Measurements from ENCODE around the gene TRMT5. TPM values are rescaled to one million over a fixed set of nuclear protein-coding genes. Genes with fewer than 3 reads are reported as not detected.

The TRMT5 gene, protein sequence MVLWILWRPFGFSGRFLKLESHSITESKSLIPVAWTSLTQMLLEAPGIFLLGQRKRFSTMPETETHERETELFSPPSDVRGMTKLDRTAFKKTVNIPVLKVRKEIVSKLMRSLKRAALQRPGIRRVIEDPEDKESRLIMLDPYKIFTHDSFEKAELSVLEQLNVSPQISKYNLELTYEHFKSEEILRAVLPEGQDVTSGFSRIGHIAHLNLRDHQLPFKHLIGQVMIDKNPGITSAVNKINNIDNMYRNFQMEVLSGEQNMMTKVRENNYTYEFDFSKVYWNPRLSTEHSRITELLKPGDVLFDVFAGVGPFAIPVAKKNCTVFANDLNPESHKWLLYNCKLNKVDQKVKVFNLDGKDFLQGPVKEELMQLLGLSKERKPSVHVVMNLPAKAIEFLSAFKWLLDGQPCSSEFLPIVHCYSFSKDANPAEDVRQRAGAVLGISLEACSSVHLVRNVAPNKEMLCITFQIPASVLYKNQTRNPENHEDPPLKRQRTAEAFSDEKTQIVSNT
- 16.0 TPM for polyA plus RNA-seq (ENCODE audit: insufficient read length)

DNA sequence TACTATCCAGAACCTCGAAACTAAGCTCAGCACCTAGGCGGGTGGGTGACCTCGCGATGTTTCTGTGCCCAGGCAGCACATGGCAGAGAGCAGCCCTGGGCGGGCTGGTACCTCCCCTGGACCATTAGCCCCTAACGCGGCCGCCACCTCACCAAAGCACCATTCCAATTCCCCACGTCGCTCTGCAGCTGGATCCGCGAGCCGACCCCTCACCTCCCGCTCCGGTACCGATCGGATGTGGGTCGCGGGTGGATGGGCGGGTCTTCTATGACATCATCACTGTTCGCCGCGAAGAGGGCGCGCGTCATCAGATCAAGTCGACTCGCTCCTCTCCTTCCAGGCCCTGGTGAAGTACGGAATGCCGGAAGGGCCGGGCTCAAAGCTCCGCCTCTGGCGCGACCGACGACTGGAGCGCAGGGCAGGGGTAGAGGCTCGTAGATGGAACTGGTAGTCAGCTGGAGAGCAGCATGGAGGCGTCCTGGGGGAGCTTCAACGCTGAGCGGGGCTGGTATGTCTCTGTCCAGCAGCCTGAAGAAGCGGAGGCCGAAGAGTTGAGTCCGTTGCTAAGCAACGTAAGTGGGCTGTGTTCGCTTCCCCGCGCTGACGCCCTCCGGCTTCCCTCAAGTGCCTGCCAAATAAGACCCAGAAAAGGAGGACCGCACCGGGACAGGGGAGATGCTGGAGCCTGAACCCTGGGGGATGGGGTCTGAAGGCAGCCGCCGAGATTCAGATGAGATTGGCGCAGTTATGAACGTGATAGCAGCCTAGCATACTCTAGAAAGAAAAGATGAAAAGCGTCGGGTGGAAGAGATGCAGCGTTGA, at the start of gene TRMT5, which contains the start of gene SLC38A6:
Gene TRMT5 (minus strand): TSS at position 269 of the 822 bp plus-strand sequence. CDS start 106 bp downstream, at position 163.
Gene SLC38A6 (plus strand): TSS at position 435 of the 822 bp plus-strand sequence. CDS start 33 bp downstream, at position 468.
- peak; percentile 79 for DNase-seq (ENCODE audit: low read depth)

DNA sequence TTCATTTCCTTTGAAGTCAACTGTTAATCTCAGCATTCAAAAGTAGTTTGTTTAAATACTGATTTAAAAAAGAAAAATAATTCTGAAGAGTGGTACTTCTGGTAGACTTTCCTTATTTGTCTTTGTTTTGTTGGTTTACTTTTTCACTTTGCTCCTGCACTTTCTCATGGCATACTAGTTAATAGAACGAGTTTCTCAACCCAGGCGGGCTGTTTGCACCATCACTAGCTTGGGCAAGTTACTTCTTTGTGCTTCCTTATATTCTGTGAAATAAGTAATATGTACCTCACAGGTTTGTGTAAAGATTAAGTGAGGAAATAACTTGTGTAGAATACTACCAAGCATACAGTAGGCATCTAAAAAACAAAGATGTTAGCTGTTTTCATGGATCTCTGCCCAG, 45.6 kb upstream of the TRMT5 start:
- DNase-seq (ENCODE audit: low read depth) = no peak

DNA sequence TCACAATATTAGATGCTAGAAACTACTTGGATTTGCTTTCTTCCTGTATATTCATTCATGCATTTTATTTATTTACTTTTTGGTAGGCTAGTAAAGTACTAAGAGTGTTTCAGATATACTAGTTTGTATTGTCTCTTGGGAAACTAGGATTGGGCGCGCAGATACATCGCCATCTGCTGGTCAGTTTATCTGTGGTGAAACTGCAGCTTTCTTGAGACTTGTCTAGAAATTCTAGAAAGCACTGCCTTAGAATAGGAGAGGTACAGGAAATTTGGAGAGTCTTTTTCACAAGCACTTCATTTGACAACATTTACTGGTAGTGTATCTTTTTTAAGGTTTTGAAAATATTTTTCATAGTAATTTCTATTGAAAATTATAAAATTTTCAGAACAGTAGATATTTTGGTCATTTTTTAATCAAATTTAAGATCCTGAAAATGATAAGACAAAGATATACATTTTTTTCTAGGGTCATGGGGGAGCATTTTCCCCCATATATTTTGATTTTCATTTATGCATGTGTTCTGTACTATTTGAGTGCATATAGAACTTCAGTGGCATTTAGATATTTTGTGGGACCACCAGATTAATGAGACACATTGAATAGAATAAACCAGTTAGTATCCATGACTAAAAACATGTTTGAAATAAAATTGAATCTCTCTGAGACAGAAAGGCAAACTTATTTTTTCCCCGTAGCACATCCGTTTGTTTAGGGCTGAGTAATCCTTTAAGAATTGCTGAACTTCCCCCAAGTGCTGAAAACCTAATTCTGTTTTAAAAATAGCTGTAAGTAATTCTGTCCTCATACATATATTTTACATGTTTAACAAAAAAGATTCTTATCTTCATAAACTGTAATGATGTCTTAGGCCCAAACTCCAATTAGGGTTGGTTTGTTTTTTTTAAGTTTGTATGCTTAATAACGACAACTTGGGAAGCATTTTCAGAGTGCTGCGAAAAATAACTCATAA, 44.7 kb upstream of the TRMT5 start:
- peak; percentile 48 for DNase-seq (ENCODE audit: low read depth)

DNA sequence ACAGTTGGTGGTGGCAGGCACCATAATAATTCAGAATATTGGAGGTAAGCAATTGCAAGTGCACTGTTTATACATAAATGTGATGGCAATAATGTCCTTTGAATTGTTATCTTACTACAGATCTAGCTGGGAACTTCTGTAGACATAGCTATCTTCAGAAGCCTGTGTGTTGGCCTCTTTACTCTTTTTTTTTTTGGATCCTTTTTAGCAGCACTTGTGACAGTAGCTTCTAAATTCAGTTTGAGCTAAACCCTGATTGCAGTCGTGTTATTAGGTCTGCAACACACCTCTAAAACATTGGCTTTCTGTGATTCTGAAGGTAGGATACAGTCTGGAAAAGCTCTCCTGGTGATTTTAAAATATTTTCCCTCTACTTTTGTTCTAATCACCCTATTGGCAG, 38.7 kb upstream of the TRMT5 start:
- no peak for DNase-seq (ENCODE audit: low read depth)

DNA sequence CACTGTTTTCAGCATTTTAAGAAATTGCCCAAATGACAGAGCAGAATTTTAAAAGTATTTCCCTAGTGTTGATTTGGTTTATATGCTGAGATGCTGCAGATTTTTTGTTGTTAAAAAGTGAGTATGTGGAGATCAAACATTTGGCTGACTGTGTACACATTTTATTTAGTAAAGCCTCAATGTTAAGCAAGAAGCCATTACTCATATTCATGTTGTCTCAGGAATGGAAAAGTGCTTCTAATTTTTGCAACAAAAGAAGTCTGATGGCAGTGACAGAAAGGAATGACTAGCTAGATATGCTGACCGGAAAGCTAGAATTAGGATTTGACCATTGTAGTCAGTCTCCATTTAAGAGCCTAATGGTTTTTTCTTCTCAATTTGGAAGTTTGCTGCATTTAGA, 22.7 kb upstream of the TRMT5 start:
- DNase-seq (ENCODE audit: low read depth) = no peak

DNA sequence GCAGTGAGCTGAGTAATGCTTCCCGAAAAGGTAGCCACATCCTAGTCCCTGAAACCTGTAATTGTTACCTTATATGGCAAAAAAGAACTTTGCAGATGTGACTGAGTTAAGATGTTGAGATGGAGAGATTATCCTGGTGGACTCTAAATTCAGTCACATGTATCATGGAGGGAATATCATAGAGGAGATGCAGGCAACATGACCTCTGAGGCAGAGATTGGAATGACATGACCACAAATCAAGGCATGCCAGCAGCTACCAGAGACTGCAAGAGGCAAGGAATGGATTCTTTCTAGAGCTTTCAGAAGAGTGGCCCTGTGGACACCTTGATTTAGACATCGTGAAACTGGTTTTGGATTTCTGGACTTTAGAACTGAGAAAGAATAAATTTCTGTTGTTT, 18.7 kb upstream of the TRMT5 start:
- DNase-seq (ENCODE audit: low read depth) = no peak

DNA sequence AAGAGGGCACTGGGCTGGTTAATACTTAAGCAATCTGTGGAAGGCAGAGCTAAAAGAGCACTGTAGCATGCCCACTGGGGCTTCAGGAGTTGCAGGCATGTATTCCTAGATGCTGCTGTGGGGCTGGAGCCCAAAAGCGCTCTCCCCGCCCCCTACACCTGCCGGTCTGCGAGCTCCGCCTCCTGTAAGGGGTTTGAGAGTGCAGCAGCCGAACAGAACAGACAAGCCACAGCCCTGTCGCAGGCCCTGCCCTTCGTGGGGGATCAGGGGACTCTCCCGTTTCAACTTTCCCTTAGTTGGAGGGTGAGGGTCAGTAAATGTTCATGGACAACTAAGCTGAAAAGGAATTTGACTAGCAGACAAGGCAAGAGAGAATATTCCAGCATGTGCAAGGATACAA, 17.7 kb upstream of the TRMT5 start:
- no peak for DNase-seq (ENCODE audit: low read depth)

DNA sequence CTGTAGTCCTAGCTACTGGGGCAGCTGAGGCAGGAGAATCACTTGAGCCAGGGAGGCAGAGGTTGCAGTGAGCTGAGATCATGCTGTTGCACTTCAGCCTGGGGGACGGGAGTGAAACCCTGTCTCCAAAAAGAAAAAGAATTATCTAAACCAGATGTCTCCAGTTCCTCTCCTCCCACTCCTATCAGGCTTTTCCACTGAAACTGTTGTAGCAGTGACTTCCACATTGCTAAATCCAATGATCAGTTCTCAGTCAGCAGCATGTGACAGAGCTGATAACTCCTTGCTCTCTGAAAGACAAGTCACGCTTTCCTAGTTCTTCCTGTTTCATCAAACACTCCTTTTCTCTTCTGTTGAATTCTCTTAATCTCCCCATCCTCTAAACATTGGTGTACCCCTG, 8.7 kb upstream of the TRMT5 start:
- peak; percentile 38 for DNase-seq (ENCODE audit: low read depth)

DNA sequence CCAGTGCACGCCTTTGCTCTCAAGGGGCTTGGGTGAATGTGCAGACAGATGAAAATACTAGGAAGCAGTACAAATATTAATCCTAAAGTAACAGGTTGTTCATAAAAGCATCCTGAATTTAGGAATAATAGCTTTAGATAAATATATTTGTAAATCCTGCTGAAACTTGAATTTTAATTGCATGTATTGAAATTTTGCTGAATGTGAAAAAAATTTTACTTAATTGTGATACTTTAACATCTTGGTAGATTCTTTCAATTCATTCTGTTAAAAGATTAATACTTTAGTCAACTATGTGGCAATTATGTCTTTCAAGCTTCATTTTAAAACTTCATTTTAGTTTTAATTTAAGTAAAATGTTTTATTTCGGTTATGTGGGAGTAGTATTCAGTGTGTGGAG, 5.6 kb upstream of the TRMT5 start:
- DNase-seq (ENCODE audit: low read depth) = no peak

DNA sequence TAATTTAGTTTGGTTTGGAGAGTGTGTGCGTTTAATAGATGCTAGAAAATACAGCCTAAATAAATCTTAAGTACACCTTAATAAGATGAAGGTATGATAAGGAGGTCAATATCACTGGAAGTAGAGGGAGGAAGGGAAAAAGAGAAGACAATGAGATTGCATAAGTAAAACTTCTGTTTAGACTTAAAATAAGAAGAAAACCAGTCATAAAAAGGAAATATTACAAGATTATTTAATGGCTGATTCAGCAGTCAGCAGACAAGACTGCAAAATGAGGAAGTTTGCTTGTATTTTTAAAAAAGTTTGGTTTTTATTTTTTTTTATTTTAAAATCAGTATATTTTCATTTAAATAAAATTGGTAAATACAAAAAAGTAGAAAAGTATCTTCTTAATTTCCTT, 3.3 kb upstream of the TRMT5 start:
- no peak for DNase-seq (ENCODE audit: low read depth)

DNA sequence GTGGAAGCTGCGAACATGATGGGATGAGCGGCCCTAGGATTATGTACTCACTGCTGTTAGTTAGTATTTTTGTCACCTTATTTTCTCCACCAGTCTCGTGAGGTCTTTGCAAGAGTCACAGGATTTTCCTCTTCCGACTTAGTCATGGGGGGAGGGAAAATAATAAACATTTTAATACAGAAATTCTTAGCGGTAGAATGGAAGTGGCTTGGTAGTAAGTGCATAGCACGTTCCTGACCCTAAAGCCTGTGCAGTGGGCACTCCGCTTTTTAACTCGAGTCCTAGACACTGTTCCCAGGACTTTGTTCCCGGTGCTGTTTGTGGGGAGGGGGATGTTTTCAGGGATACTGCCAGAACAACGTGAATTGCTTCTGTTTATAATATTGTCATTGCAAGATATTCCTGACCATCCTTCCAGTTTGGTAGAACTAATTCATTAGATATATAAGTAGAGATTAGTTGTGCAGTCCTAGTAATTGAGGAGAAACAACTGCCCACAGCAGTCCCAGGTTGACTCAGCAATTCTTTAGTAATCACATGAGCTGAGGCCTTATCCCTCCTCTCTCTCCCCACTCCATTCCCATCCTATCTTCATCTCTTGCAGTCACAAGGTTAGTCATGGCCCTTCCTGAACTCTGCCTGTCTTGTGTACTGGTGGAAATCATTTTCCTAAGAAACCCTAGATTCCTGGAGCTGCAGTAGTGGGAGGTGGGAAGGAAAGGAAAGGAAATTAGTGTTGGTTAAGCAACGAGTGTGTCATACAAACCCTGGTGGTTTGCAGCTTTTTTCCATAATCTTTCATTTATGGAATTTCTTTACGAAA, 965 bp upstream of the TRMT5 start:
- no peak for DNase-seq (ENCODE audit: low read depth)

DNA sequence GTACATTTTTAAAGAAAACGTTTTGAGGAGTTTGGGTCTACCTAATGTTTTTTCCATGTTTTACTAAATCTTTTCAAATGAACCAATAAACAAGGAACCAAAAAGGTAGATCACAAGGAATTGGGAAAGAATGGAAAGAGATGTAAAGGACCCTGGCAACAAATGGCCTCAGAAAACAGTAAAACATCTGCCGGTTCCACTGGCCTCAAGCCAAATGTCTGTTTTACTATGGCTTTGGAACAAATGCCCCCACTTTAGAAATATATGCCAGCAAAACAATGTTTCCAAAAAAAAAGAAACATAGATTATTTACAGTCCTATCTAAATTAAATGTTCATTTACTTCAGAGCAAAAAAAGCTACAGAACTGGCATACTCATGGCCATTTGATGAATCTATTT, 3.0 kb downstream of the TRMT5 start:
- DNase-seq (ENCODE audit: low read depth) = no peak

DNA sequence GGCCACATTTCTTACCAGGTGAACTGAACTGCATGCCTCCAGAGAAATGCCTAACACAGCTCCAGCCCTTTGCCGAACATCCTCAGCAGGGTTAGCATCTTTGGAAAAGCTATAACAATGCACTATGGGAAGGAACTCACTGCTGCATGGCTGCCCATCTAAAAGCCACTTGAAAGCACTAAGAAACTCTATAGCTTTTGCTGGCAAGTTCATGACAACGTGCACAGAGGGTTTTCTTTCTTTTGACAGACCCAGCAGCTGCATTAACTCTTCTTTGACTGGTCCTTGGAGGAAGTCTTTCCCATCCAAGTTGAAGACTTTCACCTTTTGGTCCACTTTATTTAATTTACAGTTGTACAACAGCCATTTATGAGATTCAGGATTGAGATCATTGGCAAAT, 5.3 kb downstream of the TRMT5 start:
- DNase-seq (ENCODE audit: low read depth) = no peak

DNA sequence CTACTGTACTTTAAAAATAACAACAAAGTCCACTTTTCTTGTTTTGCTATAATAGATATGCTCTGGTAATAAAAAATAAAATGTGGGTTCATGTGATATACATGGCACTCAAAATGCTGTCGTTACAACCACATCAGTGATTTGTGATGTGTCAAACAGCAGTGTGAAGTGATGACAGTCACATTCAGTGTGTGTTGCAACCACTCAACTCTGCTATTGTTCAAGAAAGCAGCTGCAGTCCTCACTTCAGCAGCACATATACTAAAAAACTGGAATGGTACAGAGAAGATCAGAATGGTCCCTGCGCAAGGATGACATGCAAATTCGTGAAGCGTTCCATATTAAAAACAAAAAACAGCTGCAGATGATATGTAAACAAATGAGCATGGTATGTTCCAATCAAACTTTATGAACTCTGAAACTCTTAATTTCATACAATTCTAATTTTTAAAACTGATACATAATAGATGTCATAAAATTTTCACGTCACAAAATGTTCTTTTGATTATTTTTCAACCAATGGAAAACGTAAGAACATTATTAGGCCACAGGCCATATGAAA, 6.7 kb downstream of the TRMT5 start:
- no peak for DNase-seq (ENCODE audit: low read depth)

DNA sequence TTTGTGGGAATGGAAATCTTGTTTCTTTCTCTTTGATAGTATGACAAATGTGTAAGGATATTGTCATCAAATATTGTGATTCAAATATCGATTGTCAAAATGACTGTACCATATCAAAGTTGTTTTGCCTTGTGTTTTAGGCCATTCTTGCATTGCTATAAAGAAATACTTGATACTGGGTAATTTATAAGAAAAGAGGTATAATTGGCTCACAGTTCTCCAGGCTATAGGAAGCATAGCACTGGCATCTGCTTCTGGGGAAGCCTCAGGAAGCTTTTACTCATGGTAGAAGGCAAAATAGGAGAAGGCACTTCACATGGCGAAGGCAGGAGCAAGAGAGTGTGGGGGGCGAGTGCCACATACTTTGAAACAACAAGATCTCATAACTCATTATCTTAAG, 7.8 kb downstream of the TRMT5 start:
- DNase-seq (ENCODE audit: low read depth) = no peak

DNA sequence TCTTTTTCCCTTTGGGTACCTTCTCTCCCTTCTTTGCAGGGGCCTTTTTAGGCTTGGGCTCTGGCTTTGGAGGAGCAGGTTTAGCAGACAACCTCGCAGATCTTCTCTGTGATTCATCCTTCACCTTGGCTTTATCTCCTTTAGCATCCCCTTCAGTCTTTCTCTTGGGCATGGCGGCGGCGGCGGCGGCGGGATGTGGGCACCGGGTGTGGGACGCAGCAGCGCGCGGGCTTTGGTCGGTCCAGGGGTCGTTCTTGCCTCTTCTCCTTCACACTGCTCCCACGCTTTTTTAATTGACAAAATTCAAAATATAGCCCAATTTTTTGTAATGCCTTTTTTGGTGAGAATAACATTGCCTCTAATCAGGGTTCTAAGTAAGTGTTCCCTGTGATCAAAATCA, 8.6 kb downstream of the TRMT5 start:
- no peak for DNase-seq (ENCODE audit: low read depth)

DNA sequence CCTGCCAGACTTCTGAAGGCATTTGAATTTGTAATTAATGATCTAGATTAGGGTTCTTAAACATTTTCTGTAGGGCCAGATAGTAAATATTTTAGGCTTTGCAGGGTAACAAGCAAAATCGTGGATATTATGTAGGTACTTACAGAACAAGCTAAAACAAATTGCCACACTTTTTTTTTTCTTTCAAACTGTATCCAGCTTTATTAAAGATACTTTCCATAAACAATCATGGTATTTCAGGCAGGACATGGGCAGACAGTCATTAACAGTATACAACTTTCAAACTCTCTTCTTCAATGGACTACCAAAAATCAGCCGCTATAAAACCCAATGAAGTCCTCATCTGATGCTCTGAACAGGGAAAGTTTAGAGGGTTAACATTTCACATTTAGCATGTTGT, 9.6 kb downstream of the TRMT5 start:
- no peak for DNase-seq (ENCODE audit: low read depth)

DNA sequence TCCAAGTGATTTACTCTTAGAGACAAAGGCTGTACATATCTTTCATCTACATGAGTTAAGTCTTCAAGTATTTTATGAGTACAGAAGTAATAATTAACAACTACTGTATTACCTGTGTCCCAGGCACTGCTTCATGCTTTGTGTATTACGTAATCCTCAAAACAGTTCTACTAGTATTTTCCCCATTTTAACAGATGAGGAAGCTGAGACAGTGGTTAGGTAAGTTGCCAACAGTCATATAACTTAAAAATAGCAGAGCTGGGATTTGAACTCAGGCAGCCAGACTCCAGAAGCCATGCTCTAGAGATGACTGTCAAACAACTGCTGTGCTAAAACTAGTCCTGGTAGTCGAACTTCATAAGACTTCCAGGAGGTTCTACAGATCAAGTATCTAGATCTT, 10.7 kb downstream of the TRMT5 start:
- no peak for DNase-seq (ENCODE audit: low read depth)

DNA sequence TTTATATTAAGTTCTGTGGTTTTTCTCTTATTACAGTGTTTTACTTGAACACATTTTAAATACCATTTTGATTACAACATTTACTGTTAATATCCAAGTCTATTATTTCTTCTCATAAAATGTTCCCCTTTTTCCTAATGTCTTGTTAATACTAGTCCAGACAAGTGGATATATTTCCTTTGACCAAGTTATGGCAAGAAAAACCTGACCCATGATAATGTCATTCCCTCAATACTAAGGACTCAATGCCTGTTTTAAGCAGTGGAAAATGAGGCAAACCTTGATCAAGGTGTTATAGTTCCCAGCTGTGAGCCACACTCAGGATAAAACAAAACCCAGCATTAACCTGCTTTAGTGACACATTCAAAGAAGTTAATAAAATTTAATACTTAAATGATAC, 12.2 kb downstream of the TRMT5 start:
- DNase-seq (ENCODE audit: low read depth) = no peak

DNA sequence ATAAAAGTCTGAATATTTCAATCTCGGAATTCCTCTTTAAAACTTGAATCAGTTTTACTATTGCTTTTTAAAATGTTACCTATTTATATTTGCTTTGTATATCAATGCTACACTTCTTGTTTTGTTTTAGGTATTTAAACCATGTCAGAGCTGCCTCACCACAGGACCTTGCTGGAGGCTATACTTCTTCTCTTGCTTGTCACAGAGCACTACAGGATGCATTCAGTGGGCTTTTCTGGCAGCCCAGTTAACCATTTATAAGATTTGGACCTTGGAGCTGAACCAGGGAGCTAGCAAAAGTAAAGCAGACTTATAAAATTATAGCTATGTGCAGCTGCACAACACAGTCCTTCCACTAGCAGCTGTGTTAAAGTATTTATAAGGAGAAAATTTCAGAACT, 12.8 kb downstream of the TRMT5 start:
- DNase-seq (ENCODE audit: low read depth) = no peak
